Activated T-cell treated with anti-CD3 and anti-CD28 coated beads for 24 hours (primary cell): ENCODE results near the gene WFDC1.
A peak's percentile ranks its signal among the peaks of the same experiment; 100 is the strongest.

ENCODE experiments used
- DNase-seq: peaks from one replicate; pipeline ENCODE4 v3.0.0-alpha.2; 2020; ENCODE audit warnings: low read depth

WFDC1 gene

DNA sequence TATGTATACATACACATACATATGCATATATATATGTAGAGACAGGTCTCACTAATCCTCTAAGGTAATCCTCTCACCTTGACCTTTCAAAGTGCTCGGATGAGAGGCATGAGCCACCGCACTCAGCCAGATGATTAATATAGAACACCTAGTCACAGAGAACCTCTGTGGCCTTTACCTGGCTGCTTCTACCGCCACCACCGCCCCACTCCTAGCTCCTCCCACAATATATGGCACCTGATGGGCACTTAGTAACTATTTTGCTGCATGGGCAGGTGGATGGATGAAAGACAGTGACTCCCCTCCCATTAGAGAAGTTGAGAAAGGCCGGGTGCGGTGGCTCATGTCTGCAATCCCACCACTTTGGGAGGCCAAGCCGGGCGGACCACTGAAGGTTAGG is 57.0 kb downstream of the WFDC1 start:
- no peak for DNase-seq

GRCh38 chr16:84354306-84354705 is 59.6 kb downstream of the WFDC1 start:
- DNase-seq = no peak

DNA sequence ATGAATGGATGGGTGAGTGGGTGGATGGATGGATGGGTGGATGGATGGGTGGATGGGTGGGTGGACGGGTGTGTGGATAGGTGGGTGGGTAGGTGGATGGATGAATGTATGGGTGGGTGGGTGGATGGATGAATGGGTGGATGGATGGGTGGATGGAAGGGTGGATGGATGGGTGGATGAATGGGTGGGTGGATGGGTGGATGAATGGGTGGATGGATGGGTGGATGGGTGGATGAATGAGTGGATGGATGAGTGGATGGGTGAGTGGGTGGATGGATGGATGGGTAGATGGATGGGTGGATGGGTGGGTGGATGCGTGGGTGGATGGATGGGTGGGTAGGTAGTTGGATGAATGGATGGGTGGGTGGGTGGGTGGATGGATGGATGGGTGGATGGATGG is 60.5 kb downstream of the WFDC1 start:
- no peak for DNase-seq

DNA sequence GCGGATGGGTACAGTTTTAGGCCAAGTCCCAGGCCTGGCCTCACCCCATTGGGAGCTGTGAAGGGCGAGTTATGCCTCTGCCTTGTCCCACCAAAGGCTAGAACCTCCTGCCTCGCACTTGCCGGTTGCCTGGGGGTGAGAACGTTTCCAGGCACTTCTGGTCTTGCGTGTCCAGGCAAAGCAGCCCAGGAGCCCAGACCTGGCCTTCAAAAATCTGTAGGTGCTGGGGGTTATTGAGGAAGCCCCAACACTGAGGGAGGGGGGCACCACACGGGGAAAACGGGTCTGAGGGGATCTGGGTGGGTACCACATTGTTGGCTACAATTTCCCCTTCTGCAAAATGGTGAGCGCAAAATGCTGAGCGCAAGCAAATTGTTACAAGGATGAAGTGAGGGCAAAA is 61.5 kb downstream of the WFDC1 start:
- DNase-seq = no peak

GRCh38 chr16:84356591-84357116 is 62.0 kb downstream of the WFDC1 start:
- DNase-seq = no peak

DNA sequence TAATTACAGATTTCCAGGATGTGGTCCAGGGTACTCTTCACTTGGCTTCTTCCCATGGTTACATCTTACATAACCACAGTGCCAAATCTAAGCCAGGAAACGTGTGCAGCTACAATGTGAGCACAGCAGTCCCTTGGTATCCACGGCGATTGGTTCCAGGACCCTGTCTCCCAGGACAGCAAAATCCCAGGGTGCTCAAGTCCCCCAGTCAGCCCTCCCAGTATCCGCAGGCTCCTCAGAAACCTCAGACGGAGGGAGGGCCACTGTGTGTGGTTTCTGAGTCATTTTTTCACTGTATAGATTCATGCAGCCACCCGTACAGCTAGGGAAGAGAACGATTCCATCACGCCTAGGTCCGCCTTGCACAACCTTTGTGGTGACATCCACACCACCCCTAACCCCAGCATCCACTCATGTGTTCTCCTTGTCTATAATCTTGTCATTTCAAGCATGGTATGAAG is 62.5 kb downstream of the WFDC1 start:
- no peak for DNase-seq

DNA sequence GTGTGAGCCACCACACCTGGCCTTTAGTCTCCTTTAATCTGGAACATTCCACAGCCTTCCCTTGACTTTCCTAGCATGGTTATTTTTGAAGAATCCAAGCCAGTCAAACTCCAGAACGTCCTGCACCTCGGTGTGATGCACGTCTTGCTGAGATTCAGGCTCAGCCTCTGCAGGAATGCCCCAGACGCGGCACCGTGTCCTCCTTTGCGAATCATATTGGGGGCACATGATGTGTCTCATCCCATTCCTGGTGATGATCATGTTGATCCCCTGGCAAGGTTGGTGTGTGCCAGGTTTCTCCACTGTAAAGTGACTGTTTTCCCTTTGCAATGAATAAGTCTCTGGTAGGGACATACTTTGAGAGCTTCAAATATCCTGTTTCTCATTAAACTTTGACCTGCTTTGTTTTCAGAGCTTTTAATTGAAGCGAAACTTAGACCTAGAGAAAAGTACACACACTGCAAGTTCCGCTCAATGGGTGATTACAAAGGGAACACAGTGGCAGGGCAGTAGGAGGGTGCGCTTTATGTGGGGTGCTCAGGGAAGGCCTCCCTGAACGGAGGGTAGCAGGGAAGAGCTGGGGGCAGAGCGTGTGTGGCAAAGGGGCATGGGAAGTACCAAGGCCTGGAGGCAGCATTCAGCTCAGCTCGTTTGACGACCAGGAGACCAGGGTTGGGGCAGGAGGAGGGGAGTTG is 64.1 kb downstream of the WFDC1 start:
- no peak for DNase-seq

GRCh38 chr16:84359326-84359725 is 64.6 kb downstream of the WFDC1 start:
- DNase-seq = no peak

DNA sequence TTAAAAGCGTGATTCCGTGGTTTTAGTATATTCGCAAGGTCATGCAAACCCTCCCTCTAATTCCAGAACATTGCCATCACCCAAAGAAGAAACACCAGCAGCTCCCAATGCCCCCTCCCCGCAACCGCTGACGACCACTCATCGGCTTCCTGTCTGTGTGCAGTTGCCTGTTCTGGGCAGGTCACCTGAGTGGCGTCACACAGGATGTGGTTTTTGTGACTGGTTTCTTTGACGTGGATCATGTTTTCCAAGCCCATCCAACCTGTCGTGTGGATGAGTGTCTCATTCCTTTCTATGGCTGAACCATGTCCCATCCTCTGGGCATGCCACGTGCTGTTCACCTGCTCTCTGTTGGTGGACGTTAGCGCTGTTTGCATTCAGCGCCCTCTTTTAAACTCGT is 65.5 kb downstream of the WFDC1 start:
- peak; percentile 4 for DNase-seq

GRCh38 chr16:84360748-84361147 is 66.1 kb downstream of the WFDC1 start:
- DNase-seq = no peak

GRCh38 chr16:84361546-84361945 is 66.9 kb downstream of the WFDC1 start:
- DNase-seq = no peak

GRCh38 chr16:84362471-84362941 is 67.8 kb downstream of the WFDC1 start:
- no peak for DNase-seq

- DNase-seq = no peak
Measured at GRCh38 chr16:84366208-84366607, 71.5 kb downstream of the WFDC1 start.

DNA sequence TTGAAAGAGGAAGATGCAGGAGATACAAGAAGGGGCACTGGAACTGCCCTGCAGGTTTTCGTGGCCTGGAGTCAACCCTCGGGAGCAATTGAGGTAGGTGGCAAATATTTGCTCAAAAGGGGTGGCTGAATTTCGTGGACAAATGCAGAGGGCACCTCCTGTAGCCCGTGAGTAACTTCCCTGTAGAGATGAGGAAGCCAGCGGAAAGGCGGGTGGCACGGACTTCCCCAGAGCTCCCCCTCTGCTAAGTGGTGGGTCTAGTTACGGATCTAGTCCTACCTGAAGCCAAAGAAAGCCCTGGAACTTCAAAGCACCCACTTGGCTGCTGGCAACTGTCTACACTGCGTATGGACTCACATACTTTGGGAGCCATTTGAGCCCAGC is 72.6 kb downstream of the WFDC1 start:
- no peak for DNase-seq

- no peak for DNase-seq
Measured at GRCh38 chr16:84367750-84368307, 73.2 kb downstream of the WFDC1 start.

GRCh38 chr16:84368308-84368996 is 73.8 kb downstream of the WFDC1 start, which contains the start of gene ATP2C2:
ATP2C2 (plus strand) TSS chr16:84368538; CDS start chr16:84368616, 78 bp downstream.
- no peak for DNase-seq

GRCh38 chr16:84369105-84369504 is 74.4 kb downstream of the WFDC1 start:
- DNase-seq = no peak

- DNase-seq = no peak
Measured at GRCh38 chr16:84369938-84370627, 75.4 kb downstream of the WFDC1 start.

DNA sequence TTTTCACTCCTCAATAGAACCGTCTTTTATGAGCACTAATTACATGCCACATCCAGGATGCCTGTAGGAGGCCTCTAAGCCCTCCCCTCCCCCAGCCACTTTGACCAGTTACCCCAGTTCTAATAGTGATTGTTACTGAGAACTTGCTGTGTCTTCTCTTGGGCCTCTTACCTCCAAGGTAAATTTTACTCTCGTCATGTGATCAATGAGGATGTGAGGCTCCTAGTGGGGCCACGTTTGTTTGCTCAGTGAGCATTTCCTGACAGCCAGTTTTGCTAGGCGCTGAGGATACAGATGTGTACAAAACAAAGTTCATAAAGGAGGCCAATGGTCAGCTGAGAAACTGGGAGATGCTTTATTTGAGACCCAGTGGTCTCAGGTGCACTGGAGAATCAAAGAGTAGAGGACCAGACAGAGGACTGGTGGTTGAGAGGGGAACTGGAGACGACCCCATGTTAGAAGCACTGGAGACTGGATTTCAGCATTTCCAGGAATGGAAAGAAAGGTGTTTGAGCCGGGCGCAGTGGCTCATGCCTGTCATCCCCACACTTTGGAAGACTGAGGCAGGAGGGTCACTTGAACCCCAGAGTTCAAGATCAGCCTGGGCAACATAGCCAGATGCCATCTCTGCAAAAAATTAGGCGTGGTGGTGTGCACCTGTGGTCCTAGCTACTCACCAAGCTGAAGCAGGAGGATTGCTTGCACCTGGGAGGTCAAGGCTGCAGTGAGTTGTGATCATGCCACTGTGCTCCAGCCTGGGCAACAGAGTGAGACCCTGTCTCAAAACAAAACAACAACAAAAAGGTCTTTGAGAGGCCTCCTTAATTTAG is 76.3 kb downstream of the WFDC1 start:
- DNase-seq = no peak

DNA sequence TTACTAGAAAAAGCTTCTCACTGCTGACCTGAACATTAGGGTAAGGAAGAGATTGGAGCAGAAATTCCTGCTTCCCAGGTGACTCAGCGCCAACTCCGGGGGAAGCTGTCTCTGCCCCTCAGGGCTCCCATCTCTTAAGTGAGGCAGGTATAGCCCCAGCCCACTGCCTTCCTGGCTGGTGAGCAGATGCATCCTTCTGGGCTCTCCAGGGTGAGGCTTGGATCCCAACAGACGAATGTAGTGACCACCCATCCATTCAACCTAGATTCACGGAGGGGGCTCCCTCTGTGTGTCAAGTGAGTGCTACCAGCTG is 76.8 kb downstream of the WFDC1 start:
- DNase-seq = no peak

DNA sequence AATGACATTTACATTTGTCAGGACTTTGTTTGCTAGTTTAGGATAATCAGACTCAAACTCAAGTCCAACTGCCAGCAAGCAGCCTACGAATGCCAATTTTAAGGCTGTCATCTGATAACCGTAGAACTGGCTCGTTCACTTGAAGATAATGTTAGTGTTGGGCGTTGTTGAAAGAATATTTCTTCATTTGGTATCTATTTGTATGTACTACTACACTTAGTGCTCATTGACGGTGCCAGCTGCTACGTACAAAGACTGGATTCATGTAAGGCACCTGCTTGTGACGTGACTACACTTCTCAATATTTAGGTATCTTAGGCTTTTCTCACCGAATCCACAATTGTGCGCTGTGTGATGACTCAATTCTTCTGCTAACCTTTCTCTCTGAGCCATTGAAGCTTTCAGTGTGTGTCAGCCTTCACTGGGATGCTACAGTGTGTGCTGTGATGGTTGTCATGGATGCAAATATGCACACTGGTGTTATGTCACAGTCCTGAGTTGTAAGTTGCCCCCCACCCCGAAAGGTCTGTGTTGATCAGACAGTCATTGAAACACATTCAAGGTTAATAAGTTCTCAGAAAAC is 79.3 kb downstream of the WFDC1 start:
- DNase-seq = no peak
